Measurements from ENCODE around the gene MRPL30. TPM values are rescaled to one million over a fixed set of nuclear protein-coding genes. Genes with fewer than 3 reads are reported as not detected.

Gene MRPL30
- total RNA-seq, 4 donors from 2014 or later = 12.5 to 23.0 (median 17.6) TPM

GRCh38 chr2:99153921-99154604 is 26.9 kb upstream of the MRPL30 start:
- intact Hi-C loops (cut with DNase I; ENCODE audit: low total_unique reads) = no loop called here
- WGBS, 2 donors (ENCODE audit: low coverage in 1 of 2) = 43 to 53% methylated on average over 10 to 12 of the region's 12 CpGs

GRCh38 chr2:99154643-99155536 is 26.1 kb upstream of the MRPL30 start, which contains the start of the genes LIPT1 and TSGA10:
TSS of gene LIPT1 (plus strand) at chr2:99154967. CDS start at chr2:99161958, 6,991 bp downstream.
TSS of gene TSGA10 (minus strand) at chr2:99154942. CDS start at chr2:99109439, 45,503 bp downstream.
- Histone ChIP-seq H3K4me1 (peaks cover 8 to 17% (median 12%) of the 10 kb centered on the region in 4 donors), H3K27me3 (no peaks in the 10 kb centered on the region), H3K9me3 (no peaks in the 10 kb centered on the region), H3K36me3 (no peaks in the 10 kb centered on the region), H3K4me3 (peak within 1 kb of the TSS; percentile 37 to 73 (median 60)), H3K27ac (peak within 1 kb of the TSS; percentile 86 to 94 (median 88))
- peak; percentile 94 for DNase-seq
- intact Hi-C loops (cut with DNase I; ENCODE audit: low total_unique reads) = no loop called here
- WGBS, 2 donors (ENCODE audit: low coverage in 1 of 2) = 0% methylated on average over 12 to 64 of the region's 70 CpGs
- in situ Hi-C loops (cut with MboI; ENCODE audit: low pct_ligation_motif_present in 1 of 4, low pct_unique_long_range_greater_than_20kb in 1 of 4, low sequenced_read_pairs in 3 of 4) = no loop called here
- peak; percentile 4 for TF ChIP-seq EP300 (IDR thresholded peaks at IDR 0.05; ENCODE audit: low read depth)
- TF ChIP-seq CTCF (IDR thresholded peaks at IDR 0.05) = peak in 1 of 5 experiments; percentile 26
- peak; percentile 88 for TF ChIP-seq POLR2A (IDR thresholded peaks at IDR 0.05)
- TF ChIP-seq POLR2AphosphoS5 (IDR thresholded peaks at IDR 0.05) = peak; percentile 88 to 93 (median 93)

More at GRCh38 chr2:99153921-99154604, 26.9 kb upstream of the MRPL30 start:
- in situ Hi-C loops (cut with MboI; ENCODE audit: low pct_ligation_motif_present in 1 of 4, low pct_unique_long_range_greater_than_20kb in 1 of 4, low sequenced_read_pairs in 3 of 4) = no loop called here
- H3K4me3 ChIP-seq = peak overlapping the region; percentile 37 to 73 (median 60)
- no peak for DNase-seq
- peaks cover 8 to 17% (median 12%) of the 10 kb centered on the region in 4 donors for H3K4me1 ChIP-seq
- TF ChIP-seq EP300 (IDR thresholded peaks at IDR 0.05; ENCODE audit: low read depth) = no peak
- no peak for TF ChIP-seq POLR2A (IDR thresholded peaks at IDR 0.05)
- TF ChIP-seq POLR2AphosphoS5 (IDR thresholded peaks at IDR 0.05) = no peak
- TF ChIP-seq CTCF (IDR thresholded peaks at IDR 0.05) = no peak
- H3K27me3 ChIP-seq = no peaks in the 10 kb centered on the region
- H3K36me3 ChIP-seq = no peaks in the 10 kb centered on the region
- H3K27ac ChIP-seq = peak overlapping the region; percentile 86 to 94 (median 88)
- H3K9me3 ChIP-seq = no peaks in the 10 kb centered on the region

DNA sequence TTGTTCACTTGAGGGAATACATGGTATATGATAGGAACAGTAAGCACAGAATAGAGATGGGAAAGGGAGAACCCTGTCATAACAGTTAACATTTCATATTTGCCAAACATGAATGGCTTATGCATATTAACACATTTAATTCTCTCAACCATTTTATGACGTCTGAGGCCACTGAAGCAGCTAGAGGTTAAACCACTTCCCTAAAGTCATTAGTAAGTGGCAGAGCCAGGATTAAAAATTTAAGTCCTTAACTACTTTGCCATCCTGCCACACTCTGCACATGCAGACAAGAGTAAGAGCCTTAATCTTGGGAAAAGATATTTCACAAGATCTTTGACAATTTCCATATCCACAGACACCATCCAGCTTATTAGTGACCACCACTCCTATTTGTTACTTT is 24.1 kb upstream of the MRPL30 start:
- in situ Hi-C loops (cut with MboI; ENCODE audit: low pct_ligation_motif_present in 1 of 4, low pct_unique_long_range_greater_than_20kb in 1 of 4, low sequenced_read_pairs in 3 of 4) (no loop called here), intact Hi-C loops (cut with DNase I; ENCODE audit: low total_unique reads) (no loop called here)
- Histone ChIP-seq H3K4me3 (no peak overlapping the region), H3K27me3 (no peaks in the 10 kb centered on the region), H3K27ac (no peak overlapping the region), H3K4me1 (peaks cover 8 to 17% (median 12%) of the 10 kb centered on the region in 4 donors), H3K9me3 (no peaks in the 10 kb centered on the region), H3K36me3 (no peaks in the 10 kb centered on the region)
- TF ChIP-seq CTCF (IDR thresholded peaks at IDR 0.05) (no peak), POLR2AphosphoS5 (IDR thresholded peaks at IDR 0.05) (no peak), POLR2A (IDR thresholded peaks at IDR 0.05) (no peak), EP300 (IDR thresholded peaks at IDR 0.05; ENCODE audit: low read depth) (no peak)
- WGBS, 2 donors (ENCODE audit: low coverage in 1 of 2) = 67% methylated on average over 1 of the region's 1 CpG; no CpG with 5 or more reads in 1 of the 2 donors
- no peak for DNase-seq

GRCh38 chr2:99158599-99158998 is 22.4 kb upstream of the MRPL30 start:
- intact Hi-C loops (cut with DNase I; ENCODE audit: low total_unique reads) = no loop called here
- no peaks in the 10 kb centered on the region for H3K27me3 ChIP-seq
- TF ChIP-seq POLR2AphosphoS5 (IDR thresholded peaks at IDR 0.05) (no peak), POLR2A (IDR thresholded peaks at IDR 0.05) (no peak), CTCF (IDR thresholded peaks at IDR 0.05) (no peak), EP300 (IDR thresholded peaks at IDR 0.05; ENCODE audit: low read depth) (no peak)
- no peaks in the 10 kb centered on the region for H3K36me3 ChIP-seq
- H3K9me3 ChIP-seq = no peaks in the 10 kb centered on the region
- H3K4me3 ChIP-seq = no peak overlapping the region
- WGBS, 2 donors (ENCODE audit: low coverage in 1 of 2) = 94% methylated on average over 4 to 5 of the region's 5 CpGs
- DNase-seq = no peak
- in situ Hi-C loops (cut with MboI; ENCODE audit: low pct_ligation_motif_present in 1 of 4, low pct_unique_long_range_greater_than_20kb in 1 of 4, low sequenced_read_pairs in 3 of 4) = no loop called here
- H3K27ac ChIP-seq = no peak overlapping the region
- H3K4me1 ChIP-seq = peaks cover 8 to 17% (median 12%) of the 10 kb centered on the region in 4 donors
